Hematopoietic multipotent progenitor cell (in vitro differentiated cells): ENCODE data around the gene SERPING1. TPM values are rescaled to one million over a fixed set of nuclear protein-coding genes. Genes with fewer than 3 reads are reported as not detected.

Experiments used
- DNase-seq, 3 donors: peaks; one replicate each; pipeline ENCODE4 v3.0.0-alpha.2; 2011 to 2015; ENCODE audit warnings: low read depth in 2 of 3, low spot score in 2 of 3
- total RNA-seq: library from RNA; depleted of rRNA; stranded (reverse); fragments of >200 nt; gene quantifications from one replicate; pipeline ENCODE4 v1.2.3, GENCODE V29; 2012

The SERPING1 gene
- total RNA-seq, 1 donor, result 49.8 TPM

DNA sequence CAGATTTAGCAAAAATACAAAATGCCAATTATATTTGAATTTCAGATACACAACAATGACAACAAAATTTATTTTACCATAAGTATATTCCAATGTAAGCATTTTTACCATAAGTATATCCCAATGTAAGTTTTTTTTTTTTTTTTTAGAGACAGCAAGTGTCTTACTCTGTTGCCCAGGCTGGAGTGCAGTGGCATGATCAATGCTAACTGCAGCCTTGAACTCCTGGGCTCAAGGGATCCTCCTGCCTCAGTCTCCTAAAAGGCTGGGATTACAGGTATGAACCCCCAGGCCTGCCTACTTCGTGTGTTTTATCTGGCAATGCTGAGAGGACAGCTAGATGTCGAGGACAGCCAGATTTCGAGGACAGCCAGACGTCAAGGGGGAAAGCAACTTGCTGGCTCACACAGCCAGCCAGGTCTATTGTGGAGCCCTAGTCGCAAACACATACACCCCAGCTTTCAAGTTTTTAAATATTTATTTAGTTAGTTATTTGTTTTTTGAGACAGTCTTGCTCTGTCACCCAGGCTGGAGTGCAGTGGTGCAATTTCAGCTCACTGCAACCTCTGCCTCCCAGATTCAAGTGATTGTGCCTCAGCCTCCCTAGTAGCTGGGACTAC is 1.1 kb upstream of the SERPING1 start:
- DNase-seq, result no peak

- peak in 1 of 3 donors; percentile 21 for DNase-seq
Measured at GRCh38 chr11:57597916-57598830, 688 bp downstream of the SERPING1 start.

- no peak for DNase-seq
Measured at GRCh38 chr11:57598831-57599155, 1.3 kb downstream of the SERPING1 start.

DNA sequence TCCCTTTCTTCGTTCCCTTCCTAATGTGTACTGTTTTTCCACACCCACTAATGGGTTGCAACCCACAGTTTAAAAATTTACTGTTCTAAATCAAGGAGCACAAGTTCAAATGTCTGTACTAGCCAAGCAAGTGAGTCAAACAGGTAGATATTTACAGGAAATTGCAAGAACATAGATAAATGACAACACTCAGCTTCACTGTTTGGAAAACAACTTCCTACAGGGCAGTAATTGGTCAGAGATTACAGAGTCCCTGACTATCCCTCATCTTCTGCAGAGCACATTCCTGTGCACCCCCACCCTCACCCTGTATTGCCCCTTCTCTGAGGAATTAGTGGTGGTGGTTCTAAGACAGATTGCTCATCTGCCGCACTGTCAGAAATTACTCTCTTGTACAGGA is 1.9 kb downstream of the SERPING1 start:
- no peak for DNase-seq

DNA sequence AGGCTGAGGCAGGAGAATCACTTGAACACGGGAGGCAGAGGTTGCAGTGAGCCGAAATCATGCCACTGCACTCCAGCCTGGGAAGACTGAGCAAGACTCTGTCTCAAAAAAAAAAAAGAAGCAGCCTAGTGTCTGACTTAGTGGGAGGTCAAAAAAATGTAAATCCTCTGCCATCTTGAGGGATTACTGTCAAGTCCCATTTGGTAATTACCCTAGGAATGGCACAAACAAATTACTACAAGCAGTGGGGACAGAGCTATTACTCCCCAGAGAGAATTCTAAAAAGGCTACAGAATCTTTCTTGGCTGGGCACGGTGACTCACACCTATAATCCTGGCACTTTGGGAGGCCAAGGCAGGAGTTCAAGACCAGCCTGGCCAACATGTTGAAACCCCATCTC is 3.8 kb downstream of the SERPING1 start:
- DNase-seq, result no peak

GRCh38 chr11:57604296-57605027 is 7.0 kb downstream of the SERPING1 start:
- peak in 1 of 3 donors; percentile 69 for DNase-seq

- DNase-seq, result peak in 2 of 3 donors; percentile 63 to 81
Measured at GRCh38 chr11:57605028-57605420, 7.5 kb downstream of the SERPING1 start.

DNA sequence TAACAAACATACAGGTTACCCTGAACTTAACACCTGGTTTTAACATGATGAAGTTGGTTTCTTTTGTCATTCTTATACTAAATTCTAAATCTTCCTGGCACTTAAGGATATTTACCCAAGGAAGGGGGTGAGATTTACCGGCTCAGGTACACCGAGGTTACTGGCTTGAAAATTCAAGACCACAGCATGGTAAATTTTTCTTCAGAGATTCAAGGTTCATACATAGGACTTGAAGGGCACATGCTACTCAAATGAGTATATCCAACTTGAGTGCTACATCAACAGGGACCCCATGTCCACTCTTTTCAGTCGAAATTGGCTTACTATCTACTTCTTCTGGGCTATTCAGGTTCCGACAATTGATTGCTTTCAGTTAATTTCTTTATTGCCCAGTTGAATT is 12.7 kb downstream of the SERPING1 start:
- no peak for DNase-seq

DNA sequence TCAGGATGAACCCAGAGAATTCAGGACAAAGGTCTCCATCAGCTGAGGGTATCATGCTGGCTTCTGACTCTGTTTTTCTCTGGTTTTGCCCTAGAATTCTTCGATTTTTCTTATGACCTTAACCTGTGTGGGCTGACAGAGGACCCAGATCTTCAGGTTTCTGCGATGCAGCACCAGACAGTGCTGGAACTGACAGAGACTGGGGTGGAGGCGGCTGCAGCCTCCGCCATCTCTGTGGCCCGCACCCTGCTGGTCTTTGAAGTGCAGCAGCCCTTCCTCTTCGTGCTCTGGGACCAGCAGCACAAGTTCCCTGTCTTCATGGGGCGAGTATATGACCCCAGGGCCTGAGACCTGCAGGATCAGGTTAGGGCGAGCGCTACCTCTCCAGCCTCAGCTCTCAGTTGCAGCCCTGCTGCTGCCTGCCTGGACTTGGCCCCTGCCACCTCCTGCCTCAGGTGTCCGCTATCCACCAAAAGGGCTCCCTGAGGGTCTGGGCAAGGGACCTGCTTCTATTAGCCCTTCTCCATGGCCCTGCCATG is 16.8 kb downstream of the SERPING1 start:
- no peak for DNase-seq

- DNase-seq, result no peak
Measured at GRCh38 chr11:57615308-57615707, 17.8 kb downstream of the SERPING1 start.

- no peak for DNase-seq
Measured at GRCh38 chr11:57616595-57616994, 19.1 kb downstream of the SERPING1 start.

GRCh38 chr11:57618438-57618837 is 21.0 kb downstream of the SERPING1 start:
- no peak for DNase-seq

GRCh38 chr11:57619331-57619730 is 21.8 kb downstream of the SERPING1 start:
- DNase-seq, result no peak

- DNase-seq, result no peak
Measured at GRCh38 chr11:57620467-57620866, 23.0 kb downstream of the SERPING1 start.

- no peak for DNase-seq
Measured at GRCh38 chr11:57622263-57622662, 24.8 kb downstream of the SERPING1 start.

- no peak for DNase-seq
Measured at GRCh38 chr11:57624864-57625263, 27.4 kb downstream of the SERPING1 start.

- DNase-seq, result no peak
Measured at GRCh38 chr11:57626895-57627294, 29.4 kb downstream of the SERPING1 start.

GRCh38 chr11:57630171-57630570 is 32.7 kb downstream of the SERPING1 start:
- DNase-seq, result no peak

DNA sequence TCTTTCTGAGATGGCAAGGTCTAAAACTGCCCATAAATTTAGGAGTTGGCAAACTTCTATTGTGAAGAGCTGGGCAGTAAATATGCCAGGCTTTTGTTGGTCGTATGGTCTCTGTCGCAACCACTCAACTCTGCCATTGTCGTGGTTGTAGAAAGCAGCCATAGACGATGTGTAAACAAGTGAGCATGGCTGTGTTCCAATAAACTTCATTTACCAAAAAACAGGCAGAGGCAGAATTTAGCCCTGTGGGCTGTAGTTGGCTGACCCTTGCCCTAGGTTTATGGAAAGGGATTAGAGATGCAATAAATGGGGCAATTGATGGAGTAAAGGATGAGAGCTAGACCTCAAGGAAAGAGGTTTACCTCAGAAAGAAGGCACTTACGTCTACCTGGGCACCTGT is 34.6 kb downstream of the SERPING1 start:
- DNase-seq, result no peak

- no peak for DNase-seq
Measured at GRCh38 chr11:57633394-57634070, 36.0 kb downstream of the SERPING1 start.

- DNase-seq, result no peak
Measured at GRCh38 chr11:57634311-57634710, 36.8 kb downstream of the SERPING1 start.
